Gastroesophageal sphincter (tissue), 4 donors: ENCODE measurements around the gene CD82. TPM values are rescaled to one million over a fixed set of nuclear protein-coding genes. Genes with fewer than 3 reads are reported as not detected.
"Not testable (repeated sequence)": the region's sequence is repeated elsewhere in the genome, so short reads cannot be mapped to it uniquely, and the experiment has no call there.

Experiments used
- ATAC-seq: fragments of 150-250 bp; one replicate; pipeline ENCODE4 v1.9.1; 2016; ENCODE audit warnings: mild to moderate bottlenecking, moderate library complexity
- H3K27ac ChIP-seq, 4 donors: fragments of 200-600 bp; sonication (generic) in 3 of 4; 1 replicate in 3 of 4; 2 replicates in 1 of 4; pipeline ENCODE4 v1.5.1; 2016 to 2019
- H3K27me3 ChIP-seq: fragments of 200-600 bp; sonication (generic); one replicate; pipeline ENCODE4 v1.5.1; 2019
- H3K36me3 ChIP-seq, 2 donors: fragments of 200-600 bp; sonication (generic); one replicate each; pipeline ENCODE4 v1.5.1; 2019; ENCODE audit warnings: control low read depth in 1 of 2
- H3K4me1 ChIP-seq, 3 donors: fragments of 200-600 bp; sonication (generic); 1 replicate in 2 of 3; 2 replicates in 1 of 3; pipeline ENCODE4 v1.5.1; 2016 to 2019; ENCODE audit warnings: control low read depth in 2 of 3
- H3K4me3 ChIP-seq, 2 donors: fragments of 200-600 bp; sonication (generic); one replicate each; pipeline ENCODE4 v1.5.1; 2019; ENCODE audit warnings: mild to moderate bottlenecking in 1 of 2, moderate library complexity in 1 of 2
- H3K9me3 ChIP-seq, 3 donors: fragments of 200-600 bp; sonication (generic); one replicate each; pipeline ENCODE4 v1.5.1; 2017 to 2019; ENCODE audit warnings: control low read depth in 2 of 3
- EP300 ChIP-seq: sonication (generic); formaldehyde crosslinking; IDR thresholded peaks from one replicate; pipeline ENCODE4 v1.6.1; 2017; ENCODE audit warnings: antibody characterized with exemption, mild to moderate bottlenecking
- POLR2A ChIP-seq, 2 donors: fragments of 450-650 bp; IDR thresholded peaks; one replicate each; pipeline ENCODE4 v1.6.1; 2017; ENCODE audit warnings: antibody characterized with exemption in 2 of 2, mild to moderate bottlenecking in 2 of 2, moderate library complexity in 1 of 2
- POLR2AphosphoS5 ChIP-seq: sonication (generic); formaldehyde crosslinking; IDR thresholded peaks from one replicate; pipeline ENCODE4 v1.6.1; 2017; ENCODE audit warnings: antibody characterized with exemption
- WGBS, 2 donors: methylation state at CpG; one replicate each; pipeline ENCODE4 v1.1.5; 2018; ENCODE audit warnings: low coverage in 1 of 2; 5-methylcytosine and 5-hydroxymethylcytosine counted together
- total RNA-seq, 4 donors: library from RNA; depleted of rRNA; stranded (reverse); fragments of >200 nt; gene quantifications; one replicate each; pipeline ENCODE4 v1.1.0, GENCODE V29; 2016
- TF ChIP-seq, protein P1 (sequence below), 4 experiments: fragments of 200-600 bp in 2 of 4; fragments of 450-650 bp in 2 of 4; sonication (generic) in 1 of 4; IDR thresholded peaks; one replicate each; pipeline ENCODE4 v1.5.1; 2017 to 2019; ENCODE audit warnings: antibody characterized with exemption in 4 of 4, mild to moderate bottlenecking in 2 of 4, moderate library complexity in 2 of 4

Gene CD82
- total RNA-seq, 4 donors from 2014 or later: 12.7 to 24.0 (median 19.1) TPM

DNA sequence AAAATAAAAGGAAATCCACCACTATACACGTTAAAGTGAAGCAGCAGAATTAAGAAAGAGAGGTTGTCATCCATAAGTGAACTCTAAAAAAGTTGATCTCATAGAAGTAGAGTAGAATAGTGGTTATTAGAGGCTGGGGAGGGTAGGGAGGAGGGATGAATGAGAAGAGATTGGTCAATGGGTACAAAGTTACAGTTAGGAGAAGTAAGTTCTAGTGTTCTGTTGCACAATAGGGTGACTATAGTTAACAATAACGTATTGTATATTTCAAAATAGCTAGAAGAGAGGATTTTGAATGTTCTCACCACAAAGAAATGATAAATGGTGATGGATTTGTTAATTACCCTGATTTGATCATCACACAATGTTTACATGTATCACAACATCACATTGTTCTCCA lies 72.0 kb downstream of the CD82 start:
- peaks cover 0 to 3% (median 0%) of the 10 kb centered on the region in 3 donors for H3K9me3 ChIP-seq
- 50 to 72% methylated on average over 2 of the region's 2 CpGs for WGBS, 2 donors
- H3K27me3 ChIP-seq: no peaks in the 10 kb centered on the region
- ATAC-seq: no peak
- no peak overlapping the region for H3K4me3 ChIP-seq
- H3K36me3 ChIP-seq: no peaks in the 10 kb centered on the region
- no peak overlapping the region for H3K27ac ChIP-seq
- peaks cover 0 to 29% (median 8%) of the 10 kb centered on the region in 3 donors for H3K4me1 ChIP-seq
- TF ChIP-seq EP300: no peak
- TF ChIP-seq POLR2AphosphoS5: no peak
- TF ChIP-seq POLR2A (IDR thresholded peaks at IDR 0.05): no peak
- TF ChIP-seq, protein P1, sequence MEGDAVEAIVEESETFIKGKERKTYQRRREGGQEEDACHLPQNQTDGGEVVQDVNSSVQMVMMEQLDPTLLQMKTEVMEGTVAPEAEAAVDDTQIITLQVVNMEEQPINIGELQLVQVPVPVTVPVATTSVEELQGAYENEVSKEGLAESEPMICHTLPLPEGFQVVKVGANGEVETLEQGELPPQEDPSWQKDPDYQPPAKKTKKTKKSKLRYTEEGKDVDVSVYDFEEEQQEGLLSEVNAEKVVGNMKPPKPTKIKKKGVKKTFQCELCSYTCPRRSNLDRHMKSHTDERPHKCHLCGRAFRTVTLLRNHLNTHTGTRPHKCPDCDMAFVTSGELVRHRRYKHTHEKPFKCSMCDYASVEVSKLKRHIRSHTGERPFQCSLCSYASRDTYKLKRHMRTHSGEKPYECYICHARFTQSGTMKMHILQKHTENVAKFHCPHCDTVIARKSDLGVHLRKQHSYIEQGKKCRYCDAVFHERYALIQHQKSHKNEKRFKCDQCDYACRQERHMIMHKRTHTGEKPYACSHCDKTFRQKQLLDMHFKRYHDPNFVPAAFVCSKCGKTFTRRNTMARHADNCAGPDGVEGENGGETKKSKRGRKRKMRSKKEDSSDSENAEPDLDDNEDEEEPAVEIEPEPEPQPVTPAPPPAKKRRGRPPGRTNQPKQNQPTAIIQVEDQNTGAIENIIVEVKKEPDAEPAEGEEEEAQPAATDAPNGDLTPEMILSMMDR (IDR thresholded peaks at IDR 0.05): no peak

DNA sequence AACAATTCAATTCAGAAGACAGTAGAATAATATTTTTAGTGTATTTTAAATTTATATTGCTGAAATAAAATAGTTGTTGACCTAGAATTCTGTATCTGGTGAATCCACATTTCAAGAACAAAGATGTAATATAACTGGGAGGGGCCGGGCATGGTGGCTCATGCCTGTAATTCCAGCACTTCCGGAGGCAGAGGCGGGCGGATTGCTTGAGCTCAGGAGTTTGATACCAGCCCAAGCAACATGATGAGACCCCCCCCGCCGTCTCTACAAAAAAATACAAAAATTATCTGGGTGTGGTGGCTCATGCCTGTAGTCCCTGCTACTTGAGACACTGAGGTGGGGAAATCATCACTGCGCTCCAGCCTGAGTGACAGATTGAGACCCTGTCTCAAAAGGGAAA lies 72.6 kb downstream of the CD82 start:
- peaks cover 0 to 24% (median 8%) of the 10 kb centered on the region in 3 donors for H3K4me1 ChIP-seq
- TF ChIP-seq POLR2A (IDR thresholded peaks at IDR 0.05) (no peak), POLR2AphosphoS5 (no peak), EP300 (no peak)
- TF ChIP-seq, protein P1 (IDR thresholded peaks at IDR 0.05): no peak
- H3K36me3 ChIP-seq: no peaks in the 10 kb centered on the region
- peaks cover 0 to 8% (median 0%) of the 10 kb centered on the region in 3 donors for H3K9me3 ChIP-seq
- H3K4me3 ChIP-seq: no peak overlapping the region
- H3K27ac ChIP-seq: no peak overlapping the region
- ATAC-seq: no peak
- WGBS, 2 donors: 89 to 100% methylated on average over 2 to 3 of the region's 7 CpGs
- no peaks in the 10 kb centered on the region for H3K27me3 ChIP-seq

DNA sequence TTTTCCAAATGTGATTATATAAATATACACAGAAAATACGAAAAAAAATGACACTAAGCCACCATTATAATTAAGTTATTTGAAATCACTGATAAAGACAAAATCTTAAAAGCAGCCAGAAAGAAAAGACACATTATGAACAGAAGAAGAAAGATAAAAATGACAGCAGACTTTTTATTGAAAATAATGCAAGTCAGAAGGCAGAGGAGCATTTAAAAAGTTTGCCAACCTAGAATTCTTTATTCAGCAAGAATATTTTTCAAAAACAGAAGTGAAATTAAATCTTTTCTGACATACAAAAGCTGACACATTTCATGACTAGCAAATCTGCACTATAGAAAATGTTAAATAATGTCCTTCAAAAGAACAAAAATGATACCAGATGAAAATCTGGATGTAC lies 77.8 kb downstream of the CD82 start:
- no peaks in the 10 kb centered on the region for H3K27me3 ChIP-seq
- no peak for ATAC-seq
- peaks cover 0 to 23% (median 0%) of the 10 kb centered on the region in 3 donors for H3K9me3 ChIP-seq
- WGBS, 2 donors: 50 to 57% methylated on average over 1 of the region's 1 CpG
- H3K27ac ChIP-seq: no peak overlapping the region
- TF ChIP-seq, protein P1 (IDR thresholded peaks at IDR 0.05): no peak
- TF ChIP-seq POLR2AphosphoS5 (no peak), POLR2A (IDR thresholded peaks at IDR 0.05) (no peak), EP300 (no peak)
- no peaks in the 10 kb centered on the region for H3K4me1 ChIP-seq
- no peak overlapping the region for H3K4me3 ChIP-seq
- H3K36me3 ChIP-seq: no peaks in the 10 kb centered on the region

DNA sequence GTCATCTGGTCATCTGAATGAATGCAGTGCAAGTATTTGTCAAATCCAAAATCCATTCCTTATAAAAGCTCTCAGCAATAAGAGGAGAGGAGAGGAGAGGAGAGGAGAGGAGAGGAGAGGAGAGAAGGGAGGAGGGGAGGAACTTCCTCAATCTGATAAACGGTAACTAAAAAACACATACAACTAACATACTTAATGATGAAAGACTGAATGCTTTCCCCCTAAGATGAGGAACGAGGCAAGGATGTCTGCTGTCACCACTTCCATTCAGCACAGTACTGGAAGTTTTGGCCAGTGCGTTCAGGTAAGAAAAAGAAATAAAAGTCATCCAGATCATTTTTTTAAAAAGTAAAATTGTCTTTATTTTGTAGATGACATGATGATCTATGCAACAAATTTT lies 80.4 kb downstream of the CD82 start:
- no peak overlapping the region for H3K27ac ChIP-seq
- no peak for ATAC-seq
- H3K4me3 ChIP-seq: no peak overlapping the region
- H3K4me1 ChIP-seq: no peaks in the 10 kb centered on the region
- no peaks in the 10 kb centered on the region for H3K27me3 ChIP-seq
- 55 to 67% methylated on average over 3 of the region's 3 CpGs for WGBS, 2 donors
- H3K36me3 ChIP-seq: no peaks in the 10 kb centered on the region
- TF ChIP-seq, protein P1 (IDR thresholded peaks at IDR 0.05): no peak
- no peak for TF ChIP-seq POLR2A (IDR thresholded peaks at IDR 0.05)
- H3K9me3 ChIP-seq: peaks cover 0 to 23% (median 0%) of the 10 kb centered on the region in 3 donors

DNA sequence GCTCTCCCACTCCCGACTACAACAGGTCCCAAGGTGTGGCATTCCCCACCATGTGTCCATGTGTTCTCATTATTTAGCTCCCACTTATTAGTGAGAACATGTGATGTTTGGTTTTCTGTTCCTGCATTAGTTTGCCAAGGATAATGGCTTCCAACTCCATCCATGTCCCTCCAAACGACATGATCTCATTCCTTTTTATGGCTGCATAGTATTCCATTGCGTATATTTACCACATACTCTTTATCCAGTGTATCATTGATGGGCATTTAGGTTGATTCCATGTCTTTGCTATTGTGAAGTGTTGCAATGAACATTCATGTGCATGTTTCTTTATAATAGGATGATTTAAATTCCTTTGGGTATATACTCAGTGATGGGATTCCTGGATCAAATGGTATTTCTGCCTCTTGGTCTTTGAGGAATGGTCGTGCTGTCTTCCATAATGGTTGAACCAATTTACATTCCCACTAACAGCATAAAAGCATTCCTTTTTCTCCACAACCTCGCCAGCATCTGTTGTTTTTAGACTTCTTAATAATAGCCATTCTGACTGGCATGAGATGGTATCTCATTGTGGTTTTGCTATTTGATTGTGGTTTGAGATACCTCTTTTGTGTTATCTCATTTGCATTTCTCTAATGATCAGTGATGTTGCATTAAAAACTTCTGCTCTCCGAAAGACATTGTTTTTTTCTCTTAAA lies 81.9 kb downstream of the CD82 start:
- H3K9me3 ChIP-seq: peaks cover 0 to 21% (median 0%) of the 10 kb centered on the region in 3 donors
- 77 to 85% methylated on average over 6 of the region's 6 CpGs for WGBS, 2 donors
- not testable (repeated sequence) for H3K36me3 ChIP-seq, H3K4me3 ChIP-seq, ATAC-seq, H3K27ac ChIP-seq, H3K4me1 ChIP-seq, H3K27me3 ChIP-seq
